K562 (cell line): ENCODE results near the gene HSPA1B. TPM values are rescaled to one million over a fixed set of nuclear protein-coding genes. Genes with fewer than 3 reads are reported as not detected.
A peak's percentile ranks its signal among the peaks of the same experiment; 100 is the strongest.

Experiments used
- ATF7 ChIP-seq: fragments of 450-650 bp; IDR thresholded peaks from 2 replicates; pipeline ENCODE4 v1.7.1; 2014; ENCODE audit warnings: mild to moderate bottlenecking, moderate library complexity
- BMI1 ChIP-seq: fragments of 150-350 bp; IDR thresholded peaks from 2 replicates; pipeline ENCODE4 v1.6.1; 2014; ENCODE audit warnings: low read length
- CBX1 ChIP-seq: sonication (generic); IDR thresholded peaks from 2 replicates; pipeline ENCODE4 v1.6.1; 2016; ENCODE audit warnings: antibody characterized with exemption, low read depth, mild to moderate bottlenecking
- CREBBP ChIP-seq: IDR thresholded peaks from one replicate; pipeline ENCODE4 v1.6.1; 2012; ENCODE audit warnings: low read depth, mild to moderate bottlenecking, control low read depth, inconsistent platforms, low read length
- HDAC2 ChIP-seq: fragments of 450-650 bp; IDR thresholded peaks from 2 replicates; pipeline ENCODE4 v1.6.1; 2016; ENCODE audit warnings: mild to moderate bottlenecking
- KDM2B ChIP-seq: fragments of 250-450 bp; sonication (Bioruptor Pico); IDR thresholded peaks from 2 replicates; pipeline ENCODE4 v1.8.0; 2021; ENCODE audit warnings: mild to moderate bottlenecking, moderate library complexity
- POLR3A ChIP-seq: IDR thresholded peaks from 2 replicates; pipeline ENCODE4 v1.6.1; 2011; ENCODE audit warnings: borderline replicate concordance, mild to moderate bottlenecking, moderate library complexity; ENCODE audit not compliant: insufficient read length, insufficient read depth; ENCODE audit errors: extremely low read depth
- PTRF ChIP-seq: fragments of 450-650 bp; IDR thresholded peaks from 2 replicates; pipeline ENCODE4 v1.6.1; 2016; ENCODE audit warnings: mild to moderate bottlenecking, missing genetic modification characterization, missing compliant biosample characterization
- RHOXF2B ChIP-seq: fragments of 250-450 bp; sonication (Bioruptor Pico); conservative IDR thresholded peaks from 2 replicates; pipeline ENCODE4 v1.5.1; 2021
- SMARCE1 ChIP-seq: fragments of 450-650 bp; IDR thresholded peaks from 2 replicates; pipeline ENCODE4 v1.7.1; 2016; ENCODE audit warnings: mild to moderate bottlenecking
- SREBF1 ChIP-seq: fragments of 150-350 bp; IDR thresholded peaks from 2 replicates; pipeline ENCODE4 v1.6.1; 2014; ENCODE audit warnings: antibody characterized with exemption, low read depth, low read length, borderline replicate concordance
- ZEB2 ChIP-seq: fragments of 450-650 bp; IDR thresholded peaks from 2 replicates; pipeline ENCODE4 v1.6.1; 2016
- ZFP1 ChIP-seq: fragments of 450-650 bp; formaldehyde crosslinking; IDR thresholded peaks from 2 replicates; pipeline ENCODE4 v1.4.0; 2020; ENCODE audit warnings: mild to moderate bottlenecking, mixed read lengths
- ZNF184 ChIP-seq: sonication (generic); formaldehyde crosslinking; IDR thresholded peaks from 2 replicates; pipeline ENCODE4 v1.5.0; 2020; ENCODE audit warnings: missing genetic modification reagents
- ZNF408 ChIP-seq: fragments of 250-450 bp; sonication (Bioruptor Pico); IDR thresholded peaks from 2 replicates; pipeline ENCODE4 v1.4.0; 2020; ENCODE audit warnings: low read depth, mild to moderate bottlenecking, moderate library complexity
- ZNF431 ChIP-seq: sonication (generic); formaldehyde crosslinking; IDR thresholded peaks from 2 replicates; pipeline ENCODE4 v1.8.0; 2022; ENCODE audit warnings: mild to moderate bottlenecking, missing genetic modification reagents
- polyA plus RNA-seq, 8 experiments: library from polyadenylated mRNA; depleted of rRNA in 4 of 8; stranded (reverse) in 5 of 8; unstranded in 3 of 8; fragments of >200 nt; fragmentation: Nextera tagmentation in 2 of 8; fragmentation: Illumina TruSeq in 1 of 8; extraction: Ambion mirVana in 2 of 8; extraction: Trizol in 1 of 8; gene quantifications; 2 replicates each; pipeline versions ENCODE4 v1.2.1 to v1.2.3, GENCODE V29; 2011 to 2014; ENCODE audit warnings: inconsistent platforms in 1 of 8, missing spikeins in 1 of 8
- total RNA-seq, 7 experiments: library from RNA; depleted of rRNA in 6 of 7; stranded (reverse); fragments of >200 nt in 6 of 7; fragmentation: Illumina TruSeq in 2 of 7; extraction: Trizol in 2 of 7; gene quantifications; 2 replicates each; pipeline versions ENCODE4 v1.2.1 to v1.2.3, GENCODE V29; 2011 to 2021; ENCODE audit warnings: low replicate concordance in 1 of 7
- TF ChIP-seq, protein P1 (sequence below): fragments of 250-450 bp; sonication (Bioruptor Pico); IDR thresholded peaks from 2 replicates; pipeline ENCODE4 v1.8.0; 2022; ENCODE audit warnings: moderate library complexity, mild to moderate bottlenecking, inconsistent platforms
- TF ChIP-seq, protein P2 (sequence below): sonication (generic); formaldehyde crosslinking; IDR thresholded peaks from 2 replicates; pipeline ENCODE4 v1.8.1; 2023; ENCODE audit warnings: mild to moderate bottlenecking, missing genetic modification reagents, moderate library complexity
- TF ChIP-seq, protein P3 (sequence below): fragments of 250-450 bp; sonication (Bioruptor Pico); IDR thresholded peaks from 2 replicates; pipeline ENCODE4 v1.9.0; 2021; ENCODE audit warnings: mild to moderate bottlenecking, inconsistent platforms
- TF ChIP-seq, protein P4 (sequence below): sonication (generic); formaldehyde crosslinking; IDR thresholded peaks from 2 replicates; pipeline ENCODE4 v1.8.0; 2022; ENCODE audit warnings: mild to moderate bottlenecking, missing genetic modification reagents

HSPA1B gene
- total and polyA plus RNA-seq, 9 of the 15 experiments (the other 6 are each of a cell fraction or from before 2014, with no cell fraction given), result 0.27 to 227 (median 51.2) TPM

DNA sequence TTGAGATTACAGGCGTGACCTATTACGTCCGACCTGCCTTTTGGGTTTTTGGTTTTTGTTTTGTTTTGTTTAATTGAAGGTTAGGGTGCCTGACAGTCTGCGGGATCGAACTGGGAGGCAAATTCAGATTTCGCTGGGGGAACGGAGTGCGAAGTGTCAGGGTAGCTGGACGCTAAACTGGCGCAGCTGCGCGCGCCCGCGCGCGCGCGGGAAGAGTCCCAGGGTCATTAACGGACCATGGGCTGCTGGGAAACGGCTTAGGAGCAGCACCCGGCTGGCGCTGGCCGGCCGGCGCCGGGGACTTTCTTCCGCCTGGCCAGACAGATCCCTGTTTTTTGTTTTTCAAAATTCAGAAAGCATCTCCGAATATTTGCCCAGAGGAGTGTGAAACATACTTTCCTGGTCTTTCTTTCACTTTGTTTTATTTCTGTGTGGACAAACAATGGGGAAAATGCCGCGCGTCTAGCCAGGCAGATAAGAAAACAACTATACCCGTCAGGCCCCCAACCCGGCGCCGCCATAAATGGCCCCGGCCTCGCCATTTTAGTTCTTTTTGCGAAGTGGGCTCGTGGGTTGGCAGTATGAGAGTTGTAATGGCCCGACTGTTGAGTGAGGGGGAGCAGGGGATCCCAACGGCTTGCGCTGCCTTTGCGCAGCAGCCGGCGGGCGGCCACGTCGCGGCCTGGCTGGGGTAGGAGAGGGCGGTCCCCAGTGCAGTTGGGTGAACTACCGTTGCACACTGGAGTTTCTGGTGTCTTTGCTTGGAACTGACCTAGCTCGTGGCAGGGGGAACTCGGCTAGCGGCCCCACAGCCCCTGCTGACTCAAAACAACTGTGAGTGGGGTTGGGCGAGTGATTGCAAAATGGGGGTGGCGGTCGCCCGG lies 7.1 kb downstream of the HSPA1B start (continued):
- TF ChIP-seq, protein P1, sequence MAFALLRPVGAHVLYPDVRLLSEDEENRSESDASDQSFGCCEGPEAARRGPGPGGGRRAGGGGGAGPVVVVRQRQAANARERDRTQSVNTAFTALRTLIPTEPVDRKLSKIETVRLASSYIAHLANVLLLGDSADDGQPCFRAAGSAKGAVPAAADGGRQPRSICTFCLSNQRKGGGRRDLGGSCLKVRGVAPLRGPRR (CRISPR knock-in tag), result peak; percentile 90
- TF ChIP-seq SREBF1 (no peak), KDM2B (CRISPR knock-in tag) (peak; percentile 80), ZEB2 (peak; percentile 62; the same call in 1 of the 2 replicates), CBX1 (peak; percentile 99), CREBBP (no peak), ATF7 (peak; percentile 87), ZNF184 (CRISPR knock-in tag) (no peak), HDAC2 (peak; percentile 89), ZNF408 (no peak), RHOXF2B (CRISPR knock-in tag) (peak; percentile 81; the same call in 1 of the 2 replicates), BMI1 (no peak), PTRF (tag) (0 out of 2 replicates have a peak, but pooled peaks have one; percentile 0), POLR3A (no peak), ZFP1 (CRISPR knock-in tag) (peak; percentile 70; the same call in 1 of the 2 replicates), ZNF431 (no peak; the same call in 1 of the 2 replicates), SMARCE1 (peak; percentile 86)
- TF ChIP-seq, protein P2, sequence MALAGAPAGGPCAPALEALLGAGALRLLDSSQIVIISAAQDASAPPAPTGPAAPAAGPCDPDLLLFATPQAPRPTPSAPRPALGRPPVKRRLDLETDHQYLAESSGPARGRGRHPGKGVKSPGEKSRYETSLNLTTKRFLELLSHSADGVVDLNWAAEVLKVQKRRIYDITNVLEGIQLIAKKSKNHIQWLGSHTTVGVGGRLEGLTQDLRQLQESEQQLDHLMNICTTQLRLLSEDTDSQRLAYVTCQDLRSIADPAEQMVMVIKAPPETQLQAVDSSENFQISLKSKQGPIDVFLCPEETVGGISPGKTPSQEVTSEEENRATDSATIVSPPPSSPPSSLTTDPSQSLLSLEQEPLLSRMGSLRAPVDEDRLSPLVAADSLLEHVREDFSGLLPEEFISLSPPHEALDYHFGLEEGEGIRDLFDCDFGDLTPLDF, result peak; percentile 95
- TF ChIP-seq, protein P3, sequence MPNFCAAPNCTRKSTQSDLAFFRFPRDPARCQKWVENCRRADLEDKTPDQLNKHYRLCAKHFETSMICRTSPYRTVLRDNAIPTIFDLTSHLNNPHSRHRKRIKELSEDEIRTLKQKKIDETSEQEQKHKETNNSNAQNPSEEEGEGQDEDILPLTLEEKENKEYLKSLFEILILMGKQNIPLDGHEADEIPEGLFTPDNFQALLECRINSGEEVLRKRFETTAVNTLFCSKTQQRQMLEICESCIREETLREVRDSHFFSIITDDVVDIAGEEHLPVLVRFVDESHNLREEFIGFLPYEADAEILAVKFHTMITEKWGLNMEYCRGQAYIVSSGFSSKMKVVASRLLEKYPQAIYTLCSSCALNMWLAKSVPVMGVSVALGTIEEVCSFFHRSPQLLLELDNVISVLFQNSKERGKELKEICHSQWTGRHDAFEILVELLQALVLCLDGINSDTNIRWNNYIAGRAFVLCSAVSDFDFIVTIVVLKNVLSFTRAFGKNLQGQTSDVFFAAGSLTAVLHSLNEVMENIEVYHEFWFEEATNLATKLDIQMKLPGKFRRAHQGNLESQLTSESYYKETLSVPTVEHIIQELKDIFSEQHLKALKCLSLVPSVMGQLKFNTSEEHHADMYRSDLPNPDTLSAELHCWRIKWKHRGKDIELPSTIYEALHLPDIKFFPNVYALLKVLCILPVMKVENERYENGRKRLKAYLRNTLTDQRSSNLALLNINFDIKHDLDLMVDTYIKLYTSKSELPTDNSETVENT (CRISPR knock-in tag), result peak; percentile 96
- TF ChIP-seq, protein P4, sequence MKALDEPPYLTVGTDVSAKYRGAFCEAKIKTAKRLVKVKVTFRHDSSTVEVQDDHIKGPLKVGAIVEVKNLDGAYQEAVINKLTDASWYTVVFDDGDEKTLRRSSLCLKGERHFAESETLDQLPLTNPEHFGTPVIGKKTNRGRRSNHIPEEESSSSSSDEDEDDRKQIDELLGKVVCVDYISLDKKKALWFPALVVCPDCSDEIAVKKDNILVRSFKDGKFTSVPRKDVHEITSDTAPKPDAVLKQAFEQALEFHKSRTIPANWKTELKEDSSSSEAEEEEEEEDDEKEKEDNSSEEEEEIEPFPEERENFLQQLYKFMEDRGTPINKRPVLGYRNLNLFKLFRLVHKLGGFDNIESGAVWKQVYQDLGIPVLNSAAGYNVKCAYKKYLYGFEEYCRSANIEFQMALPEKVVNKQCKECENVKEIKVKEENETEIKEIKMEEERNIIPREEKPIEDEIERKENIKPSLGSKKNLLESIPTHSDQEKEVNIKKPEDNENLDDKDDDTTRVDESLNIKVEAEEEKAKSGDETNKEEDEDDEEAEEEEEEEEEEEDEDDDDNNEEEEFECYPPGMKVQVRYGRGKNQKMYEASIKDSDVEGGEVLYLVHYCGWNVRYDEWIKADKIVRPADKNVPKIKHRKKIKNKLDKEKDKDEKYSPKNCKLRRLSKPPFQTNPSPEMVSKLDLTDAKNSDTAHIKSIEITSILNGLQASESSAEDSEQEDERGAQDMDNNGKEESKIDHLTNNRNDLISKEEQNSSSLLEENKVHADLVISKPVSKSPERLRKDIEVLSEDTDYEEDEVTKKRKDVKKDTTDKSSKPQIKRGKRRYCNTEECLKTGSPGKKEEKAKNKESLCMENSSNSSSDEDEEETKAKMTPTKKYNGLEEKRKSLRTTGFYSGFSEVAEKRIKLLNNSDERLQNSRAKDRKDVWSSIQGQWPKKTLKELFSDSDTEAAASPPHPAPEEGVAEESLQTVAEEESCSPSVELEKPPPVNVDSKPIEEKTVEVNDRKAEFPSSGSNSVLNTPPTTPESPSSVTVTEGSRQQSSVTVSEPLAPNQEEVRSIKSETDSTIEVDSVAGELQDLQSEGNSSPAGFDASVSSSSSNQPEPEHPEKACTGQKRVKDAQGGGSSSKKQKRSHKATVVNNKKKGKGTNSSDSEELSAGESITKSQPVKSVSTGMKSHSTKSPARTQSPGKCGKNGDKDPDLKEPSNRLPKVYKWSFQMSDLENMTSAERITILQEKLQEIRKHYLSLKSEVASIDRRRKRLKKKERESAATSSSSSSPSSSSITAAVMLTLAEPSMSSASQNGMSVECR (CRISPR knock-in tag), result peak; percentile 97
